MCF 10A (cell line): ENCODE measurements around the gene PROX2. TPM values are rescaled to one million over a fixed set of nuclear protein-coding genes. Genes with fewer than 3 reads are reported as not detected.

Experiments
- BruUV-seq: library from RNA; stranded (reverse); fragments of 400-500 nt; replicated peaks from 2 replicates; lab custom pipeline; 2021; lab: Mats Ljungman, UMichigan
- CTCF ChIA-PET: fragments of 300-600 bp; sonication (Branson Sonifier 250); formaldehyde crosslinking; extraction: SDS; loops from one replicate; lab custom pipeline; 2021; ENCODE audit warnings: antibody characterized with exemption, inconsistent platforms; lab: Yijun Ruan, JAX
- POLR2A ChIA-PET: fragments of 300-600, 350-650 bp; sonication (Branson Sonifier 250); formaldehyde crosslinking; extraction: SDS; loops from one replicate; lab custom pipeline; 2020; ENCODE audit warnings: antibody characterized with exemption, inconsistent platforms; lab: Yijun Ruan, JAX
- DNase-seq: peaks from one replicate; pipeline ENCODE4 v3.0.0-alpha.2; 2018; ENCODE audit not compliant: unreplicated experiment
- H3K27ac Mint-ChIP-seq: one replicate; pipeline ENCODE4 v1.8.0; 2022; ENCODE audit warnings: mild to moderate bottlenecking, low read depth, mixed read lengths; ENCODE audit not compliant: unreplicated experiment
- H3K27me3 Mint-ChIP-seq: one replicate; pipeline ENCODE4 v1.8.0; 2022; ENCODE audit warnings: mixed read lengths; ENCODE audit not compliant: insufficient read depth, unreplicated experiment
- H3K36me3 Mint-ChIP-seq: one replicate; pipeline ENCODE4 v1.8.0; 2022; ENCODE audit warnings: mild to moderate bottlenecking, moderate library complexity, mixed read lengths; ENCODE audit not compliant: insufficient read depth, unreplicated experiment
- H3K4me1 Mint-ChIP-seq: one replicate; pipeline ENCODE4 v1.8.0; 2022; ENCODE audit warnings: mixed read lengths; ENCODE audit not compliant: insufficient read depth, unreplicated experiment
- H3K4me3 Mint-ChIP-seq: one replicate; pipeline ENCODE4 v1.8.0; 2022; ENCODE audit warnings: mild to moderate bottlenecking, moderate library complexity, mixed read lengths; ENCODE audit not compliant: unreplicated experiment
- H3K9me3 Mint-ChIP-seq: one replicate; pipeline ENCODE4 v1.8.0; 2022; ENCODE audit warnings: mixed read lengths; ENCODE audit not compliant: unreplicated experiment
- intact Hi-C: fragments of 100-400 bp; cut with micrococcal nuclease; formaldehyde crosslinking; loops from 2 replicates; pipeline ENCODE4 v1.14.1; 2022
- total RNA-seq: library from RNA; stranded (reverse); gene quantifications from 2 replicates; pipeline ENCODE4 v1.2.3, GENCODE V29; 2022
- TF ChIP-seq, protein P1 (sequence below): fragments of 200-600 bp; IDR thresholded peaks from one replicate; pipeline ENCODE4 v1.8.0; 2022; ENCODE audit warnings: antibody characterized with exemption, mild to moderate bottlenecking; ENCODE audit not compliant: unreplicated experiment

Gene PROX2
- total RNA-seq, 1 experiment from 2014 or later: not detected

DNA sequence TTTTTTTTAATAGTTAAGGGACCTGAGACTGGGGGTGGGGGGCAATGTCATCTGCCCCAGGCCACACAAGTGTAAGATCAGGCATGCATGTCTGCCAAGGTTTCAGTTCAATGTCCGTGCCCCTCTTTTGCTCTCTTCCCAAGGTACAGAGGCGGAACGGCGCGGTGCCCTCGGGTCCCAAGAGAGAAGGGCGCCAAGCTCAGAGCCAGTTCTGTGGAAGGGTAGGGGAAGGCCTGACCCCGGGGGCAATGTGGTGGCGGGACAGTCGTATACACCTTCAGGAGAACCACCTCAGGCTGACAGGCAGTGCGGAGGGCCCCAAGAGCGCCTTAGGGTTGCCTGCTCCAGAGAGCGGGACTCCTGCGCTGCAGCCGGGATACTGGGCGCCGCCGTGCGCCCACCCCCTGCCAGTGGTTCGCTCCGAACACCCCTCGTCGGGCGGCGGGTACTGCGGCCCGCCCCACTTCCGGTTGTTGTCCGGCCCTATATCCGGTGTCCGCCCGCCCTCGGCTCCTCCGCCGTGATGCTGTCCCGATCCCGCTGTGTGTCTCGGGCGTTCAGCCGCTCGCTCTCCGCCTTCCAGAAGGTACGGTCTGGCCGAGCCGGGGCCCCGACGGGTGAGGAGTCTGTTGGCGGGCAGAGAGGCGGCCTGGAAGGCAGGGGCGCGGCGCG, 5.6 kb upstream of the PROX2 start, which contains the start of gene DLST:
Gene DLST, plus strand, starts transcription at position 486 of the 672 bp plus-strand sequence. Its CDS starts 38 bp downstream, at position 524.
- no TSS peak for BruUV-seq
- CTCF ChIA-PET: interaction anchor here (0.6 to 15.4 kb wide), 8 partner anchors 12 to 273 kb away, joined by 3 to 204 read pairs (median 3); no protein-coding TSS in a partner anchor
- intact Hi-C loops: no loop called here
- no peaks in the 10 kb centered on the region for H3K9me3 Mint-ChIP-seq
- peak; percentile 84 for DNase-seq
- POLR2A ChIA-PET: interaction anchor here (0.6 to 5.5 kb wide), 30 partner anchors 7 to 572 kb away, joined by 3 to 32 read pairs (median 4); partner anchors contain the start of genes AREL1, EIF2B2, FCF1 and RPS6KL1
- H3K4me3 Mint-ChIP-seq: peak within 1 kb of the TSS; percentile 99
- TF ChIP-seq, protein P1, sequence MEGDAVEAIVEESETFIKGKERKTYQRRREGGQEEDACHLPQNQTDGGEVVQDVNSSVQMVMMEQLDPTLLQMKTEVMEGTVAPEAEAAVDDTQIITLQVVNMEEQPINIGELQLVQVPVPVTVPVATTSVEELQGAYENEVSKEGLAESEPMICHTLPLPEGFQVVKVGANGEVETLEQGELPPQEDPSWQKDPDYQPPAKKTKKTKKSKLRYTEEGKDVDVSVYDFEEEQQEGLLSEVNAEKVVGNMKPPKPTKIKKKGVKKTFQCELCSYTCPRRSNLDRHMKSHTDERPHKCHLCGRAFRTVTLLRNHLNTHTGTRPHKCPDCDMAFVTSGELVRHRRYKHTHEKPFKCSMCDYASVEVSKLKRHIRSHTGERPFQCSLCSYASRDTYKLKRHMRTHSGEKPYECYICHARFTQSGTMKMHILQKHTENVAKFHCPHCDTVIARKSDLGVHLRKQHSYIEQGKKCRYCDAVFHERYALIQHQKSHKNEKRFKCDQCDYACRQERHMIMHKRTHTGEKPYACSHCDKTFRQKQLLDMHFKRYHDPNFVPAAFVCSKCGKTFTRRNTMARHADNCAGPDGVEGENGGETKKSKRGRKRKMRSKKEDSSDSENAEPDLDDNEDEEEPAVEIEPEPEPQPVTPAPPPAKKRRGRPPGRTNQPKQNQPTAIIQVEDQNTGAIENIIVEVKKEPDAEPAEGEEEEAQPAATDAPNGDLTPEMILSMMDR: no peak
- no peaks in the 10 kb centered on the region for H3K27me3 Mint-ChIP-seq
- H3K27ac Mint-ChIP-seq: peak within 1 kb of the TSS; percentile 99
- H3K36me3 Mint-ChIP-seq: peaks cover 29% of the 10 kb centered on the region
- H3K4me1 Mint-ChIP-seq: peaks cover 50% of the 10 kb centered on the region

DNA sequence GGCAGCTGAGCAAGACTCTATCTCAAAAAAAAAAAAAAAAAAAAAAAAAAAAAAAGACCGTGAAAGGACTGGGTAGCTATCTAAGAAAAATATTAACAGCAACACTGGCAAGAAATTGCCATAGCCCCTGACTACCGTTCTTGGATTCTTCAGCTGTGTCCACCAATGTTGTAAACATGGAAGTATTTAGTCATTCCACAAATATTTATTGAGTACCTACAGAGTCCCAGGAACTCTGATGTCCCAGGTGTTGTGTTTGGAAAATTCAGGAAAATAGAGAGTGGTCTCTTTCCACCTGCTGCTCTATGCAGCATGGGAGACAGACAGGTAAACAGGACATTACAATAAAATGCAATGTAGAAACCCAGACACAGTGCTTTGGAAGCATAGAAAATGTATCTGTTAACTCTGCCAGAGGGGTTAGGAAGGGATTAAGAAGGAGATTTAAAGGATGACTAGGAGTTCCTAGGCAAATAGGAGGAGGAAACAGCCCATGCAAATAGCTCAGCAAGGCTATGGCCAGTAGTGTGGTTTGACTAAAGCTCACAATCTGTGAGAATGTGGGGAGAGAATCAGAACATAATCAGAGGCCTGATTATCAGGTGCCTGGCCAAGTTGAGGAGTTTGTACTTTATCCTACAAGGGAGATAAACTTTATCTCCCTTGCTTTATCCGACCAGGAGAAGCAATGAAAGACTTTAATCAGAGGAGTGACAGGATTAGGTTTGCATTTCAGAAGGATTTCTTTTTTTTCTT, 3.7 kb upstream of the PROX2 start:
- no peak overlapping the region for H3K4me3 Mint-ChIP-seq
- intact Hi-C loops: no loop called here

DNA sequence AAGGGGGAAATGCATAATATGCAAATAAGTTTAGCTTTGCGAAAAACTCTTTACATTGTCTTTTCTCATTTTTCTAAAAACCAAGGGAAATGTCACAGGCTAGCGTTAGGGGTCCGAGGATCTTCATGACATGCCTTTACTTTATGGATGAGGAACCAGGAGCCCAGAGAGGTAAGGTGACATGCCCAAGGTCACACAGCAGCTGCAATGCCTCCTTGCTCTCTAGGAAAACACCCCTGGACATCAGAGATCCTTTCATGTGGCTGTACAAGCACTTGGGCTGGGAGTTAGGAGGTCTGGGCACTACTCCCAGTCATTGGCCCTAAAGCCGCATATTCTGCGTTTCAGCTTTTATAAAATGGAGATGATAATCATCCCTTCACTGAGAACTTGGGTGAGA, 741 bp downstream of the PROX2 start:
- Mint-ChIP-seq H3K36me3 (no peaks in the 10 kb centered on the region), H3K27ac (no peak overlapping the region), H3K9me3 (no peaks in the 10 kb centered on the region), H3K27me3 (no peaks in the 10 kb centered on the region), H3K4me1 (peaks cover 5% of the 10 kb centered on the region), H3K4me3 (no peak overlapping the region)
- ChIA-PET CTCF (interaction anchor here (2.3 to 15.4 kb wide), 3 partner anchors 14 to 213 kb away, joined by 9 to 204 read pairs (median 70); no protein-coding TSS in a partner anchor), POLR2A (interaction anchor here (1.2 kb wide), 1 partner anchor 7 kb away, joined by 3 read pairs; no protein-coding TSS in a partner anchor)
- no TSS peak for BruUV-seq
- intact Hi-C loops: no loop called here
- no peak for DNase-seq
- TF ChIP-seq, protein P1: no peak

More for the DNA sequence above, 3.7 kb upstream of the PROX2 start:
- no TSS peak for BruUV-seq
- H3K4me1 Mint-ChIP-seq: peaks cover 32% of the 10 kb centered on the region
- no peak overlapping the region for H3K27ac Mint-ChIP-seq
- POLR2A ChIA-PET: interaction anchor here (1.4 to 5.5 kb wide), 2 partner anchors 9 to 26 kb away, joined by 4 to 32 read pairs; no protein-coding TSS in a partner anchor
- no peaks in the 10 kb centered on the region for H3K27me3 Mint-ChIP-seq
- CTCF ChIA-PET: interaction anchor here (0.5 to 15.4 kb wide), 14 partner anchors 8 to 1281 kb away, joined by 3 to 204 read pairs (median 4); no protein-coding TSS in a partner anchor
- DNase-seq: no peak
- peaks cover 23% of the 10 kb centered on the region for H3K36me3 Mint-ChIP-seq
- TF ChIP-seq, protein P1: no peak
- H3K9me3 Mint-ChIP-seq: no peaks in the 10 kb centered on the region
